H9 (cell line): ENCODE data around the gene SNRPF. TPM values are rescaled to one million over a fixed set of nuclear protein-coding genes. Genes with fewer than 3 reads are reported as not detected.

Source experiments
- DNase-seq: peaks from one replicate; pipeline ENCODE4 v3.0.0-alpha.2; 2017
- H2AFZ ChIP-seq: one replicate; pipeline ENCODE4 v1.6.1; 2013; ENCODE audit warnings: mild to moderate bottlenecking, low read length, control low read depth, moderate library complexity
- H2AK5ac ChIP-seq: 2 replicates; pipeline ENCODE4 v1.6.1; 2013; ENCODE audit warnings: low read length, control low read depth, mixed read lengths; ENCODE audit not compliant: insufficient read length
- H2BK120ac ChIP-seq: one replicate; pipeline ENCODE4 v1.6.1; 2013; ENCODE audit warnings: low read depth, mild to moderate bottlenecking, low read length, control low read depth, inconsistent platforms; ENCODE audit not compliant: poor library complexity, severe bottlenecking
- H2BK12ac ChIP-seq: 2 replicates; pipeline ENCODE4 v1.6.1; 2013; ENCODE audit warnings: low read length, control low read depth, mixed read lengths, low read depth; ENCODE audit not compliant: insufficient read length
- H2BK15ac ChIP-seq: 2 replicates; pipeline ENCODE4 v1.6.1; 2013; ENCODE audit warnings: low read depth, low read length, control low read depth
- H2BK20ac ChIP-seq: one replicate; pipeline ENCODE4 v1.6.1; 2013; ENCODE audit warnings: low read depth, mild to moderate bottlenecking, low read length, control low read depth, inconsistent platforms; ENCODE audit not compliant: poor library complexity, severe bottlenecking
- H2BK5ac ChIP-seq: 2 replicates; pipeline ENCODE4 v1.6.1; 2013; ENCODE audit warnings: low read length, control low read depth, mixed read lengths; ENCODE audit not compliant: insufficient read length
- H3K14ac ChIP-seq: 2 replicates; pipeline ENCODE4 v1.6.1; 2013; ENCODE audit warnings: low read length, control low read depth; ENCODE audit not compliant: insufficient read depth
- H3K18ac ChIP-seq: 2 replicates; pipeline ENCODE4 v1.6.1; 2013; ENCODE audit warnings: low read depth, mild to moderate bottlenecking, mixed read lengths, low read length, control low read depth; ENCODE audit not compliant: insufficient read length
- H3K23ac ChIP-seq: 2 replicates; pipeline ENCODE4 v1.6.1; 2013; ENCODE audit warnings: low read length, control low read depth, mixed read lengths, low read depth; ENCODE audit not compliant: insufficient read length
- H3K23me2 ChIP-seq: 2 replicates; pipeline ENCODE4 v1.6.1; 2013; ENCODE audit warnings: low read depth, mild to moderate bottlenecking, mixed read lengths, low read length, control low read depth; ENCODE audit not compliant: insufficient read length, poor library complexity, severe bottlenecking
- H3K27ac ChIP-seq: 2 replicates; pipeline ENCODE4 v1.5.1; 2013; ENCODE audit warnings: low read length, control low read depth, mixed read lengths, low read depth; ENCODE audit not compliant: insufficient read length
- H3K27me3 ChIP-seq: 2 replicates; pipeline ENCODE4 v1.6.1; 2013; ENCODE audit warnings: low read length, control low read depth, inconsistent platforms; ENCODE audit not compliant: insufficient read depth
- H3K4ac ChIP-seq: 2 replicates; pipeline ENCODE4 v1.6.1; 2013; ENCODE audit warnings: low read depth, mild to moderate bottlenecking, control low read depth, inconsistent platforms, low read length, moderate library complexity
- H3K4me1 ChIP-seq: 2 replicates; pipeline ENCODE4 v1.6.1; 2013; ENCODE audit warnings: low read length, control low read depth, inconsistent platforms; ENCODE audit not compliant: insufficient read depth
- H3K4me2 ChIP-seq: 2 replicates; pipeline ENCODE4 v1.6.1; 2013; ENCODE audit warnings: low read length, control low read depth, mixed read lengths; ENCODE audit not compliant: insufficient read length, insufficient read depth
- H3K56ac ChIP-seq: 2 replicates; pipeline ENCODE4 v1.6.1; 2013; ENCODE audit warnings: low read depth, mild to moderate bottlenecking, mixed read lengths, low read length, control low read depth; ENCODE audit not compliant: insufficient read length
- H3K79me1 ChIP-seq: 2 replicates; pipeline ENCODE4 v1.6.1; 2013; ENCODE audit warnings: low read depth, mild to moderate bottlenecking, moderate library complexity, low read length, control low read depth, inconsistent platforms; ENCODE audit not compliant: insufficient read depth, poor library complexity, severe bottlenecking
- H3K79me2 ChIP-seq: 2 replicates; pipeline ENCODE4 v1.6.1; 2013; ENCODE audit warnings: low read length, control low read depth, inconsistent platforms; ENCODE audit not compliant: insufficient read depth
- H3K9ac ChIP-seq: 2 replicates; pipeline ENCODE4 v1.6.1; 2013; ENCODE audit warnings: low read length, control low read depth, mixed read lengths; ENCODE audit not compliant: insufficient read length; ENCODE audit errors: extremely low read depth
- H3K9me3 ChIP-seq: one replicate; pipeline ENCODE4 v1.6.1; 2013; ENCODE audit warnings: low read depth, low read length, inconsistent platforms; ENCODE audit not compliant: control insufficient read depth
- H3T11ph ChIP-seq: one replicate; pipeline ENCODE4 v1.6.1; 2013; ENCODE audit warnings: mild to moderate bottlenecking, low read length, control low read depth, inconsistent platforms
- H4K20me1 ChIP-seq: one replicate; pipeline ENCODE4 v1.6.1; 2013; ENCODE audit not compliant: control insufficient read depth, insufficient read length, insufficient read depth
- H4K5ac ChIP-seq: 2 replicates; pipeline ENCODE4 v1.6.1; 2013; ENCODE audit warnings: low read depth, mild to moderate bottlenecking, mixed read lengths, low read length, control low read depth; ENCODE audit not compliant: insufficient read length
- H4K8ac ChIP-seq: replicated peaks from 2 replicates; pipeline ENCODE4 v1.6.1; 2013; ENCODE audit warnings: low read length, control low read depth, mixed read lengths, low read depth; ENCODE audit not compliant: insufficient read length
- H4K91ac ChIP-seq: 2 replicates; pipeline ENCODE4 v1.6.1; 2013; ENCODE audit warnings: low read depth, mild to moderate bottlenecking, moderate library complexity, mixed read lengths, low read length, control low read depth; ENCODE audit not compliant: insufficient read length
- H3K27ac Mint-ChIP-seq, 3 experiments: 2 replicates in 2 of 3; 3 replicates in 1 of 3; pipeline ENCODE4 v1.8.0; 2020 to 2021; ENCODE audit warnings: mixed read lengths in 3 of 3, mild to moderate bottlenecking in 1 of 3, moderate library complexity in 1 of 3
- H3K27me3 Mint-ChIP-seq: 2 replicates; pipeline ENCODE4 v1.8.0; 2021; ENCODE audit warnings: low read depth, mild to moderate bottlenecking, moderate library complexity, mixed read lengths
- H3K36me3 Mint-ChIP-seq, 3 experiments: 2 replicates in 2 of 3; 3 replicates in 1 of 3; pipeline ENCODE4 v1.8.0; 2020 to 2021; ENCODE audit warnings: low read depth in 3 of 3, mixed read lengths in 3 of 3; ENCODE audit not compliant: insufficient read depth in 1 of 3
- H3K4me1 Mint-ChIP-seq, 2 experiments: 2 replicates each; pipeline ENCODE4 v1.8.0; 2020; ENCODE audit warnings: mixed read lengths in 2 of 2
- H3K4me3 Mint-ChIP-seq, 2 experiments: 2 replicates in 1 of 2; 3 replicates in 1 of 2; pipeline ENCODE4 v1.8.0; 2020 to 2021; ENCODE audit warnings: mild to moderate bottlenecking in 2 of 2, mixed read lengths in 2 of 2, moderate library complexity in 1 of 2
- H3K9me3 Mint-ChIP-seq, 2 experiments: 2 replicates in 1 of 2; 3 replicates in 1 of 2; pipeline ENCODE4 v1.8.0; 2020; ENCODE audit warnings: mild to moderate bottlenecking in 2 of 2, mixed read lengths in 2 of 2, moderate library complexity in 1 of 2
- CTCF ChIP-seq: fragments of 200-600 bp; sonication (generic); conservative IDR thresholded peaks from 3 replicates; pipeline ENCODE4 v1.8.0; 2021; ENCODE audit warnings: antibody characterized with exemption, mild to moderate bottlenecking
- WGBS: extraction: QIAGEN DNeasy Blood & Tissue Kit; methylation state at CpG from one replicate; pipeline ENCODE4 v1.1.7; 2013; ENCODE audit warnings: missing lambda C conversion rate, low lambda C conversion rate, mixed read lengths; ENCODE audit not compliant: insufficient read length; ENCODE audit errors: extremely low coverage; 5-methylcytosine and 5-hydroxymethylcytosine counted together
- total RNA-seq: library from RNA; stranded (reverse); gene quantifications from 2 replicates; pipeline ENCODE4 v1.2.1, GENCODE V29; 2021

SNRPF gene
- total RNA-seq, 1 experiment from 2014 or later: 77.1 TPM

GRCh38 chr12:95834572-95834971 lies 24.2 kb upstream of the SNRPF start:
- Histone ChIP-seq H3K18ac (no peak overlapping the region), H4K20me1 (no peaks in the 10 kb centered on the region), H3K56ac (no peak overlapping the region), H3K9me3 (no peaks in the 10 kb centered on the region), H3K23ac (no peak overlapping the region), H3K4me1 (peaks cover 3% of the 10 kb centered on the region; the same call in 1 of the 2 replicates), H2BK5ac (no peak overlapping the region), H4K5ac (no peak overlapping the region), H2BK20ac (no peak overlapping the region), H3K14ac (no peak overlapping the region), H3K27ac (no peak overlapping the region), H3K79me2 (no peaks in the 10 kb centered on the region), H4K8ac (no peak overlapping the region), H3K23me2 (no peaks in the 10 kb centered on the region), H3K4me2 (no peak overlapping the region), H3K27me3 (no peaks in the 10 kb centered on the region), H2BK120ac (no peak overlapping the region), H2BK15ac (no peak overlapping the region), H3K4ac (no peak overlapping the region), H2AK5ac (no peak overlapping the region), H3T11ph (no peak overlapping the region), H2AFZ (no peak overlapping the region), H2BK12ac (no peak overlapping the region), H4K91ac (no peak overlapping the region), H3K79me1 (no peaks in the 10 kb centered on the region), H3K9ac (no peak overlapping the region)
- H3K27me3 Mint-ChIP-seq: peaks cover 3% of the 10 kb centered on the region
- WGBS: no CpG with 5 or more reads among the region's 1 CpG
- TF ChIP-seq CTCF: no peak
- no peak overlapping the region for H3K27ac Mint-ChIP-seq
- peaks cover 8 to 10% of the 10 kb centered on the region in 2 experiments for H3K4me1 Mint-ChIP-seq
- no peak for DNase-seq
- H3K4me3 Mint-ChIP-seq: no peak overlapping the region
- no peaks in the 10 kb centered on the region for H3K36me3 Mint-ChIP-seq
- no peaks in the 10 kb centered on the region for H3K9me3 Mint-ChIP-seq
